Hepatocyte (in vitro differentiated cells): Measurements from ENCODE around the gene IL1RAPL1. TPM values are rescaled to one million over a fixed set of nuclear protein-coding genes. Genes with fewer than 3 reads are reported as not detected.

Source experiments
- DNase-seq: peaks from one replicate; pipeline ENCODE4 v3.0.0-alpha.2; 2016; ENCODE audit warnings: low spot score
- H2AFZ ChIP-seq: fragments of 200-600 bp; sonication (generic); 2 replicates; pipeline ENCODE4 v1.6.0; 2016; ENCODE audit warnings: antibody characterized with exemption, mild to moderate bottlenecking
- H3K27ac ChIP-seq: fragments of 200-600 bp; sonication (generic); 2 replicates; pipeline ENCODE4 v1.5.1; 2016; ENCODE audit warnings: mild to moderate bottlenecking
- H3K27me3 ChIP-seq: fragments of 200-600 bp; sonication (generic); 2 replicates; pipeline ENCODE4 v1.6.1; 2016
- H3K36me3 ChIP-seq: fragments of 200-600 bp; sonication (generic); replicated peaks from 2 replicates; pipeline ENCODE4 v1.5.1; 2016; ENCODE audit warnings: low read depth; ENCODE audit not compliant: insufficient read depth
- H3K4me1 ChIP-seq: fragments of 200-600 bp; sonication (generic); 2 replicates; pipeline ENCODE4 v1.5.1; 2016; ENCODE audit warnings: mild to moderate bottlenecking, moderate library complexity; ENCODE audit not compliant: insufficient read depth
- H3K4me2 ChIP-seq: fragments of 200-600 bp; sonication (generic); 2 replicates; pipeline ENCODE4 v1.6.0; 2016
- H3K4me3 ChIP-seq: fragments of 200-600 bp; sonication (generic); 2 replicates; pipeline ENCODE4 v1.5.1; 2016; ENCODE audit warnings: mild to moderate bottlenecking
- H3K79me2 ChIP-seq: fragments of 200-600 bp; sonication (generic); 2 replicates; pipeline ENCODE4 v1.6.0; 2017; ENCODE audit warnings: mild to moderate bottlenecking
- H3K9me2 ChIP-seq: fragments of 200-600 bp; sonication (generic); replicated peaks from 2 replicates; pipeline ENCODE4 v1.6.0; 2017; ENCODE audit warnings: mild to moderate bottlenecking; ENCODE audit not compliant: insufficient read depth
- H3K9me3 ChIP-seq: fragments of 200-600 bp; sonication (generic); 2 replicates; pipeline ENCODE4 v1.5.1; 2016; ENCODE audit warnings: low read depth, mild to moderate bottlenecking
- H4K20me1 ChIP-seq: fragments of 200-600 bp; sonication (generic); 2 replicates; pipeline ENCODE4 v1.6.0; 2016; ENCODE audit warnings: mild to moderate bottlenecking; ENCODE audit not compliant: insufficient read depth, poor library complexity, severe bottlenecking
- EZH2 ChIP-seq: fragments of 200-600 bp; sonication (generic); IDR thresholded peaks from 2 replicates; pipeline ENCODE4 v1.6.1; 2016; ENCODE audit warnings: antibody characterized with exemption, mild to moderate bottlenecking, borderline replicate concordance
- EZH2phosphoT487 ChIP-seq: fragments of 200-600 bp; sonication (generic); IDR thresholded peaks from one replicate; pipeline ENCODE4 v1.6.1; 2018; ENCODE audit warnings: antibody characterized with exemption, mild to moderate bottlenecking, low read depth, moderate library complexity; ENCODE audit not compliant: unreplicated experiment, severe bottlenecking
- WGBS: methylation state at CpG from one replicate; pipeline ENCODE4 v1.1.6; 2016; ENCODE audit warnings: low lambda C conversion rate; ENCODE audit errors: missing lambda C conversion rate; 5-methylcytosine and 5-hydroxymethylcytosine counted together
- polyA plus RNA-seq: library from polyadenylated mRNA; unstranded; fragments of >200 nt; fragmentation: Nextera tagmentation; extraction: Ambion mirVana; gene quantifications from 2 replicates; pipeline ENCODE4 v1.2.1, GENCODE V29; 2016
- total RNA-seq: library from RNA; depleted of rRNA; stranded (reverse); fragments of >200 nt; gene quantifications from 2 replicates; pipeline ENCODE4 v1.2.3, GENCODE V29; 2014
- TF ChIP-seq, protein P1 (sequence below): fragments of 200-600 bp; sonication (generic); IDR thresholded peaks from 2 replicates; pipeline ENCODE4 v1.5.1; 2016; ENCODE audit warnings: antibody characterized with exemption, mild to moderate bottlenecking; ENCODE audit not compliant: poor library complexity

The IL1RAPL1 gene
- total and polyA plus RNA-seq, 2 experiments from 2014 or later: 0.89 to 2.7 TPM

DNA sequence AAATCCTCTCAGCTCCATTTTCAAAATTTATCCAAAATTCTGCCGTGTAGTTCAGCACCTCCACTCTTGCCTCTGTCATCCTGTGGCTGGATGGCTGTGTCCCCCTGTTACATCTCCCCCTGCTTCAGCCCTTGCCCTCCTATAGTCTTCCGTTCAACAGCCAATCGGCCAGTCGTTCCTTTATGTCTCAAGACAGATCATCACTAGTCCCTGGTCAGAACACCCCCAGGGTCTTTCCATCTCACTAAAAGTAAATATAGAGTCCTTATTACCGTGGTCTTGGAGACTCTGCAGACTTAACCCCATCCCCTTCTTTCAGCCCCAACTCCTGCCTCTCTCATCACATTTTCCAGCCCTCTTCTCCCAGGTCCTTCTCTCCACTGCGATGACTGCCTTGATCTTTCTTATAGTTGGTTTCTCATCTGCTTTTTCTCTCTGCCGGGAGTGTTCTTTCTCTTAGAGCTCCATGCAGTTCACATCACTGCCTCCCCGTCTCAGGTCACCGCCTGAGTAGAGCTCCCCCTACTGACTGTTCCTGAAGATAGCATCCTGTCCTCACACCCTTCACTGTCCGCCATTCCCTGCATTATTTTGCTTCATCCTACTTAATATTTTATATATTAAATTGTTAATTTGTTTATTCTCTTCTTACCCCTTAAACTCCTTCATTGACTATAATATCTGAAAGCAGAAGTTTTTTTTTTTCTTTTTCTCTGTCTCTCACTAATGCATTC lies 891.3 kb downstream of the IL1RAPL1 start:
- no peaks in the 10 kb centered on the region for H3K27me3 ChIP-seq
- H2AFZ ChIP-seq: no peak overlapping the region
- DNase-seq: peak; percentile 54
- H3K4me2 ChIP-seq: no peak overlapping the region
- 57% methylated on average over 10 of the region's 10 CpGs for WGBS
- no peaks in the 10 kb centered on the region for H3K9me2 ChIP-seq
- H3K9me3 ChIP-seq: no peaks in the 10 kb centered on the region
- H3K4me1 ChIP-seq: no peaks in the 10 kb centered on the region
- H3K79me2 ChIP-seq: no peaks in the 10 kb centered on the region
- no peak overlapping the region for H3K27ac ChIP-seq
- no peaks in the 10 kb centered on the region for H3K36me3 ChIP-seq
- no peaks in the 10 kb centered on the region for H4K20me1 ChIP-seq
- TF ChIP-seq, protein P1, sequence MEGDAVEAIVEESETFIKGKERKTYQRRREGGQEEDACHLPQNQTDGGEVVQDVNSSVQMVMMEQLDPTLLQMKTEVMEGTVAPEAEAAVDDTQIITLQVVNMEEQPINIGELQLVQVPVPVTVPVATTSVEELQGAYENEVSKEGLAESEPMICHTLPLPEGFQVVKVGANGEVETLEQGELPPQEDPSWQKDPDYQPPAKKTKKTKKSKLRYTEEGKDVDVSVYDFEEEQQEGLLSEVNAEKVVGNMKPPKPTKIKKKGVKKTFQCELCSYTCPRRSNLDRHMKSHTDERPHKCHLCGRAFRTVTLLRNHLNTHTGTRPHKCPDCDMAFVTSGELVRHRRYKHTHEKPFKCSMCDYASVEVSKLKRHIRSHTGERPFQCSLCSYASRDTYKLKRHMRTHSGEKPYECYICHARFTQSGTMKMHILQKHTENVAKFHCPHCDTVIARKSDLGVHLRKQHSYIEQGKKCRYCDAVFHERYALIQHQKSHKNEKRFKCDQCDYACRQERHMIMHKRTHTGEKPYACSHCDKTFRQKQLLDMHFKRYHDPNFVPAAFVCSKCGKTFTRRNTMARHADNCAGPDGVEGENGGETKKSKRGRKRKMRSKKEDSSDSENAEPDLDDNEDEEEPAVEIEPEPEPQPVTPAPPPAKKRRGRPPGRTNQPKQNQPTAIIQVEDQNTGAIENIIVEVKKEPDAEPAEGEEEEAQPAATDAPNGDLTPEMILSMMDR: peak; percentile 47
- no peak for TF ChIP-seq EZH2
- H3K4me3 ChIP-seq: no peak overlapping the region

GRCh38 chrX:29487214-29487613 lies 900.0 kb downstream of the IL1RAPL1 start:
- Histone ChIP-seq H3K27me3 (no peaks in the 10 kb centered on the region), H3K4me2 (no peak overlapping the region), H3K27ac (no peak overlapping the region), H3K4me3 (no peak overlapping the region), H2AFZ (no peak overlapping the region), H3K79me2 (no peaks in the 10 kb centered on the region), H3K36me3 (no peaks in the 10 kb centered on the region), H3K4me1 (no peaks in the 10 kb centered on the region), H3K9me3 (no peaks in the 10 kb centered on the region), H4K20me1 (no peaks in the 10 kb centered on the region), H3K9me2 (no peaks in the 10 kb centered on the region)
- no peak for TF ChIP-seq EZH2phosphoT487
- no peak for TF ChIP-seq EZH2
- TF ChIP-seq, protein P1: no peak
- no peak for DNase-seq
- 85% methylated on average over 2 of the region's 2 CpGs for WGBS

GRCh38 chrX:29487714-29488113 lies 900.5 kb downstream of the IL1RAPL1 start:
- H3K9me3 ChIP-seq: no peaks in the 10 kb centered on the region
- H3K4me1 ChIP-seq: no peaks in the 10 kb centered on the region
- H2AFZ ChIP-seq: no peak overlapping the region
- H3K27me3 ChIP-seq: no peaks in the 10 kb centered on the region
- H3K36me3 ChIP-seq: no peaks in the 10 kb centered on the region
- H3K9me2 ChIP-seq: no peaks in the 10 kb centered on the region
- H3K27ac ChIP-seq: no peak overlapping the region
- TF ChIP-seq, protein P1: no peak
- no peak for TF ChIP-seq EZH2
- TF ChIP-seq EZH2phosphoT487: no peak
- H3K4me2 ChIP-seq: no peak overlapping the region
- H3K79me2 ChIP-seq: no peaks in the 10 kb centered on the region
- DNase-seq: no peak
- 61% methylated on average over 1 of the region's 1 CpG for WGBS
- H3K4me3 ChIP-seq: no peak overlapping the region
- H4K20me1 ChIP-seq: no peaks in the 10 kb centered on the region
